K562 (cell line): ENCODE data around the gene C4orf50. TPM values are rescaled to one million over a fixed set of nuclear protein-coding genes. Genes with fewer than 3 reads are reported as not detected.

Source experiments
- ATAC-seq: fragments of 200-7000 bp; cut with Tn5 transposase; 3 replicates; pipeline ENCODE4 v1.9.1; 2020; ENCODE audit warnings: moderate library complexity
- BruUV-seq: library from RNA; stranded (reverse); fragments of 400-500 nt; replicated peaks from 2 replicates; lab custom pipeline; 2021; lab: Mats Ljungman, UMichigan
- CTCF ChIA-PET: fragments of 300-600 bp; formaldehyde crosslinking; extraction: SDS; loops from one replicate; lab custom pipeline; 2021; ENCODE audit warnings: low intra/inter-chr PET ratio; lab: Yijun Ruan, JAX
- POLR2A ChIA-PET: fragments of 300-600, 350-650 bp; sonication (Branson Sonifier 250); formaldehyde crosslinking; extraction: SDS; loops from one replicate; lab custom pipeline; 2021; ENCODE audit warnings: antibody characterized with exemption, inconsistent platforms; lab: Yijun Ruan, JAX
- DNase-seq, 4 experiments: peaks; one replicate each; pipeline versions ENCODE4 v3.0.0 to v3.0.0-alpha.2; 2011 to 2018; ENCODE audit warnings: low spot score in 3 of 4, mixed read lengths in 3 of 4; ENCODE audit errors: extremely low read depth in 1 of 4
- FAIRE-seq: peaks from 2 replicates; lab custom pipeline; 2011; peaks lifted over from hg19 to GRCh38; lab: Jason Lieb, UNC
- H2AFZ ChIP-seq: 2 replicates; pipeline ENCODE4 v1.6.0; 2011; ENCODE audit warnings: low read depth, low read length, control low read depth, inconsistent platforms
- H3K27ac ChIP-seq: fragments of 200-600 bp; 3 replicates; pipeline ENCODE4 v1.8.0; 2011; ENCODE audit warnings: low read depth, mild to moderate bottlenecking, control low read depth, inconsistent platforms, low read length, moderate library complexity, mixed read lengths; ENCODE audit errors: extremely low read depth
- H3K27me3 ChIP-seq, 2 experiments: fragments of 300-600 bp in 1 of 2; 2 replicates in 1 of 2; 3 replicates in 1 of 2; pipeline versions ENCODE4 v1.6.0 to v1.8.0; 2011; ENCODE audit warnings: inconsistent platforms in 2 of 2, low read length in 2 of 2, mild to moderate bottlenecking in 1 of 2, mixed read lengths in 1 of 2, moderate library complexity in 1 of 2; ENCODE audit not compliant: control insufficient read depth in 2 of 2, insufficient read depth in 2 of 2
- H3K36me3 ChIP-seq: fragments of 300-600 bp; 3 replicates; pipeline ENCODE4 v1.8.0; 2011; ENCODE audit warnings: mild to moderate bottlenecking, low read length, inconsistent platforms; ENCODE audit not compliant: control insufficient read depth, insufficient read depth
- H3K4me1 ChIP-seq, 2 experiments: fragments of 200-600 bp in 1 of 2; replicated peaks in 1 of 2; 2 replicates in 1 of 2; 3 replicates in 1 of 2; pipeline versions ENCODE4 v1.5.1 to v1.8.0; 2011; ENCODE audit warnings: inconsistent platforms in 2 of 2, low read length in 2 of 2, mild to moderate bottlenecking in 1 of 2, mixed read lengths in 1 of 2, moderate library complexity in 1 of 2; ENCODE audit not compliant: control insufficient read depth in 2 of 2, insufficient read depth in 2 of 2
- H3K4me2 ChIP-seq: 2 replicates; pipeline ENCODE4 v1.6.1; 2011; ENCODE audit warnings: low read length, control low read depth, inconsistent platforms, mixed read lengths; ENCODE audit not compliant: insufficient read depth
- H3K4me3 ChIP-seq: fragments of 200-600 bp; sonication (generic), shearing (Covaris generic); 2 replicates; pipeline ENCODE4 v1.5.1; 2016; ENCODE audit warnings: control low read depth, inconsistent platforms
- H3K79me2 ChIP-seq: fragments of 200-600 bp; 3 replicates; pipeline ENCODE4 v1.8.0; 2011; ENCODE audit warnings: low read length, inconsistent platforms; ENCODE audit not compliant: control insufficient read depth, insufficient read depth
- H3K9ac ChIP-seq, 2 experiments: 2 replicates each; pipeline versions ENCODE4 v1.6.0 to v1.6.1; 2011; ENCODE audit warnings: low read depth in 2 of 2, low read length in 2 of 2, control low read depth in 1 of 2, inconsistent platforms in 1 of 2, mild to moderate bottlenecking in 1 of 2, mixed read lengths in 1 of 2; ENCODE audit not compliant: insufficient read depth in 1 of 2
- H3K9me1 ChIP-seq: one replicate; pipeline ENCODE4 v1.6.0; 2011; ENCODE audit warnings: inconsistent platforms, mild to moderate bottlenecking, low read length, moderate library complexity; ENCODE audit not compliant: control insufficient read depth, insufficient read depth
- H3K9me3 ChIP-seq: replicated peaks from 2 replicates; pipeline ENCODE4 v1.5.1; 2011; ENCODE audit warnings: low read depth, low read length, inconsistent platforms; ENCODE audit not compliant: control insufficient read depth, insufficient read depth
- H4K20me1 ChIP-seq: replicated peaks from 2 replicates; pipeline ENCODE4 v1.6.1; 2011; ENCODE audit warnings: low read length, inconsistent platforms, mixed read lengths; ENCODE audit not compliant: control insufficient read depth, insufficient read depth
- HCFC1 ChIP-seq: IDR thresholded peaks from 2 replicates; pipeline ENCODE4 v1.6.1; 2012; ENCODE audit warnings: low read depth, low read length, improper control_type of control experiment
- HNRNPK ChIP-seq: fragments of 200-400 bp; formaldehyde crosslinking; IDR thresholded peaks from one replicate; pipeline ENCODE4 v1.6.1; 2018; ENCODE audit warnings: mild to moderate bottlenecking, low read depth, low read length; ENCODE audit not compliant: poor library complexity, severe bottlenecking
- NFIX ChIP-seq: fragments of 250-450 bp; sonication (Bioruptor Pico); IDR thresholded peaks from 2 replicates; pipeline ENCODE4 v1.4.0; 2020; ENCODE audit warnings: low read depth, mild to moderate bottlenecking, moderate library complexity
- RHOXF2B ChIP-seq: fragments of 250-450 bp; sonication (Bioruptor Pico); conservative IDR thresholded peaks from 2 replicates; pipeline ENCODE4 v1.5.1; 2021
- TAF1 ChIP-seq: IDR thresholded peaks from 2 replicates; pipeline ENCODE4 v1.6.1; 2011; ENCODE audit warnings: mild to moderate bottlenecking, low read length, moderate library complexity; ENCODE audit not compliant: insufficient read depth, control insufficient read depth, severe bottlenecking; ENCODE audit errors: extremely low read depth
- TAF9B ChIP-seq: fragments of 450-650 bp; IDR thresholded peaks from 2 replicates; pipeline ENCODE4 v1.6.1; 2018; ENCODE audit warnings: mild to moderate bottlenecking; ENCODE audit not compliant: partially characterized antibody
- VEZF1 ChIP-seq: fragments of 200-800 bp; sonication (Bioruptor generic); IDR thresholded peaks from 2 replicates; pipeline ENCODE4 v1.6.1; 2017; ENCODE audit warnings: missing genetic modification characterization, missing compliant biosample characterization
- ZNF212 ChIP-seq: fragments of 450-650 bp; formaldehyde crosslinking; IDR thresholded peaks from 2 replicates; pipeline ENCODE4 v1.4.0; 2020; ENCODE audit warnings: mild to moderate bottlenecking
- ZNF384 ChIP-seq: IDR thresholded peaks from 2 replicates; pipeline ENCODE4 v1.6.1; 2012; ENCODE audit warnings: low read depth, low read length, improper control_type of control experiment
- WGBS: fragments of 100-300 bp; shearing (Covaris generic); methylation state at CpG from one replicate; pipeline ENCODE4 v1.1.6; 2016; ENCODE audit warnings: low coverage, mixed read lengths; ENCODE audit not compliant: insufficient coverage; ENCODE audit errors: missing lambda C conversion rate; 5-methylcytosine and 5-hydroxymethylcytosine counted together
- in situ Hi-C: fragments of 300-500 bp; cut with MboI; formaldehyde crosslinking; loops from 4 replicates; pipeline ENCODE4 v1.15.0; 2018; ENCODE audit warnings: inconsistent platforms, mixed read lengths
- intact Hi-C: fragments of 100-400 bp; cut with micrococcal nuclease; formaldehyde crosslinking; loops from 2 replicates; pipeline ENCODE4 v1.14.2; 2022
- polyA plus RNA-seq, 8 experiments: library from polyadenylated mRNA; depleted of rRNA in 4 of 8; stranded (reverse) in 5 of 8; unstranded in 3 of 8; fragments of >200 nt; fragmentation: Nextera tagmentation in 2 of 8; fragmentation: Illumina TruSeq in 1 of 8; extraction: Ambion mirVana in 2 of 8; extraction: Trizol in 1 of 8; gene quantifications; 2 replicates each; pipeline versions ENCODE4 v1.2.1 to v1.2.3, GENCODE V29; 2011 to 2014; ENCODE audit warnings: inconsistent platforms in 1 of 8, missing spikeins in 1 of 8
- total RNA-seq, 7 experiments: library from RNA; depleted of rRNA in 6 of 7; stranded (reverse); fragments of >200 nt in 6 of 7; fragmentation: Illumina TruSeq in 2 of 7; extraction: Trizol in 2 of 7; gene quantifications; 2 replicates each; pipeline versions ENCODE4 v1.2.1 to v1.2.3, GENCODE V29; 2011 to 2021; ENCODE audit warnings: low replicate concordance in 1 of 7
- TF ChIP-seq, protein P1 (sequence below): fragments of 250-450 bp; sonication (Bioruptor Pico); IDR thresholded peaks from 2 replicates; pipeline ENCODE4 v1.8.0; 2022; ENCODE audit warnings: moderate library complexity, mild to moderate bottlenecking, inconsistent platforms
- TF ChIP-seq, protein P2 (sequence below): sonication (generic); formaldehyde crosslinking; IDR thresholded peaks from 2 replicates; pipeline ENCODE4 v1.8.1; 2023; ENCODE audit warnings: mild to moderate bottlenecking, missing genetic modification reagents
- TF ChIP-seq, protein P3 (sequence below), 2 experiments: fragments of 450-650 bp; IDR thresholded peaks; 2 replicates each; pipeline ENCODE4 v1.6.1; 2016
- TF ChIP-seq, protein P4 (sequence below): fragments of 450-650 bp; IDR thresholded peaks from 2 replicates; pipeline ENCODE4 v1.7.0; 2016; ENCODE audit warnings: borderline replicate concordance

Gene C4orf50
- total and polyA plus RNA-seq, 9 of the 15 experiments (the other 6 are each of a cell fraction or from before 2014, with no cell fraction given) = not detected

DNA sequence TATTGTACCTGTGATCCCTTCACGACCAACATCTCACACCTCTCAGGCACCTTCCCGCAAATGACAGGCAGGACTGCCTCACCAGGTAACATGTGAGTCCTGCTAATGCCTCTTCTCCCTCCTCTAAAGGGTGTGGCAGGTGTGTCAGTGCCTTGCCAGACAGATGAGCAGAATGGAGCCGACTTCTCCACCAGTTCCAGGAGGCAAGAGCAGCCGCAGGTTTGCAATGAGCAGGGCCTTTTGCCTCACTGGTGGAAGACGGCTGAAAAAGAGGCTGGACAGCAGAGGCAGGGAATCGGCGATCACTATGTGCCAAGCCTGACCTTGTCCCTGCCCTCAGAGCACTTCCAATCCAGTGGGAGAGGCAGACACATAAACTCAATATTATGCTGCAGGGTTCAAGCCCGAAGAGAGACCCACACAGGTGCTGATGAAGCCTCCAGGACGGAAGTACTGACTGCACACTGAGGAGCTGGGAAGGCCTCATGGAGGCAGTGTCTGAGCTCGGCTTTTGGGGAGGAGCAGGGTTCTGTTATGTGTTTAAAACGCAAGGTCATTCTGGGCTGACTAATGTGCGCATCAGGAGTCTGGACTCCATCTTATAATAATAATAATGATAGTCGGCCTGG lies 57.9 kb downstream of the C4orf50 start:
- CTCF ChIA-PET = no interaction called here
- 2% methylated on average over 13 of the region's 13 CpGs for WGBS
- TF ChIP-seq VEZF1 (CRISPR knock-in tag) = no peak
- no peak for TF ChIP-seq TAF1
- TF ChIP-seq, protein P1, sequence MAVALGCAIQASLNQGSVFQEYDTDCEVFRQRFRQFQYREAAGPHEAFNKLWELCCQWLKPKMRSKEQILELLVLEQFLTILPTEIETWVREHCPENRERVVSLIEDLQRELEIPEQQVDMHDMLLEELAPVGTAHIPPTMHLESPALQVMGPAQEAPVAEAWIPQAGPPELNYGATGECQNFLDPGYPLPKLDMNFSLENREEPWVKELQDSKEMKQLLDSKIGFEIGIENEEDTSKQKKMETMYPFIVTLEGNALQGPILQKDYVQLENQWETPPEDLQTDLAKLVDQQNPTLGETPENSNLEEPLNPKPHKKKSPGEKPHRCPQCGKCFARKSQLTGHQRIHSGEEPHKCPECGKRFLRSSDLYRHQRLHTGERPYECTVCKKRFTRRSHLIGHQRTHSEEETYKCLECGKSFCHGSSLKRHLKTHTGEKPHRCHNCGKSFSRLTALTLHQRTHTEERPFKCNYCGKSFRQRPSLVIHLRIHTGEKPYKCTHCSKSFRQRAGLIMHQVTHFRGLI (CRISPR knock-in tag) = no peak
- TF ChIP-seq ZNF384 = no peak
- TF ChIP-seq, protein P2, sequence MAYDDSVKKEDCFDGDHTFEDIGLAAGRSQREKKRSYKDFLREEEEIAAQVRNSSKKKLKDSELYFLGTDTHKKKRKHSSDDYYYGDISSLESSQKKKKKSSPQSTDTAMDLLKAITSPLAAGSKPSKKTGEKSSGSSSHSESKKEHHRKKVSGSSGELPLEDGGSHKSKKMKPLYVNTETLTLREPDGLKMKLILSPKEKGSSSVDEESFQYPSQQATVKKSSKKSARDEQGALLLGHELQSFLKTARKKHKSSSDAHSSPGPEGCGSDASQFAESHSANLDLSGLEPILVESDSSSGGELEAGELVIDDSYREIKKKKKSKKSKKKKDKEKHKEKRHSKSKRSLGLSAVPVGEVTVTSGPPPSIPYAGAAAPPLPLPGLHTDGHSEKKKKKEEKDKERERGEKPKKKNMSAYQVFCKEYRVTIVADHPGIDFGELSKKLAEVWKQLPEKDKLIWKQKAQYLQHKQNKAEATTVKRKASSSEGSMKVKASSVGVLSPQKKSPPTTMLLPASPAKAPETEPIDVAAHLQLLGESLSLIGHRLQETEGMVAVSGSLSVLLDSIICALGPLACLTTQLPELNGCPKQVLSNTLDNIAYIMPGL = no peak
- TF ChIP-seq ZNF212 (CRISPR knock-in tag) = no peak
- TF ChIP-seq HCFC1 = no peak
- TF ChIP-seq TAF9B = no peak
- TF ChIP-seq, protein P3, sequence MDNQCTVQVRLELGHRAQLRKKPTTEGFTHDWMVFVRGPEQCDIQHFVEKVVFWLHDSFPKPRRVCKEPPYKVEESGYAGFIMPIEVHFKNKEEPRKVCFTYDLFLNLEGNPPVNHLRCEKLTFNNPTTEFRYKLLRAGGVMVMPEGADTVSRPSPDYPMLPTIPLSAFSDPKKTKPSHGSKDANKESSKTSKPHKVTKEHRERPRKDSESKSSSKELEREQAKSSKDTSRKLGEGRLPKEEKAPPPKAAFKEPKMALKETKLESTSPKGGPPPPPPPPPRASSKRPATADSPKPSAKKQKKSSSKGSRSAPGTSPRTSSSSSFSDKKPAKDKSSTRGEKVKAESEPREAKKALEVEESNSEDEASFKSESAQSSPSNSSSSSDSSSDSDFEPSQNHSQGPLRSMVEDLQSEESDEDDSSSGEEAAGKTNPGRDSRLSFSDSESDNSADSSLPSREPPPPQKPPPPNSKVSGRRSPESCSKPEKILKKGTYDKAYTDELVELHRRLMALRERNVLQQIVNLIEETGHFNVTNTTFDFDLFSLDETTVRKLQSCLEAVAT (IDR thresholded peaks at IDR 0.05) = no peak
- no peak for TF ChIP-seq NFIX
- no peak for TF ChIP-seq HNRNPK
- TF ChIP-seq RHOXF2B (CRISPR knock-in tag) = no peak
- TF ChIP-seq, protein P4, sequence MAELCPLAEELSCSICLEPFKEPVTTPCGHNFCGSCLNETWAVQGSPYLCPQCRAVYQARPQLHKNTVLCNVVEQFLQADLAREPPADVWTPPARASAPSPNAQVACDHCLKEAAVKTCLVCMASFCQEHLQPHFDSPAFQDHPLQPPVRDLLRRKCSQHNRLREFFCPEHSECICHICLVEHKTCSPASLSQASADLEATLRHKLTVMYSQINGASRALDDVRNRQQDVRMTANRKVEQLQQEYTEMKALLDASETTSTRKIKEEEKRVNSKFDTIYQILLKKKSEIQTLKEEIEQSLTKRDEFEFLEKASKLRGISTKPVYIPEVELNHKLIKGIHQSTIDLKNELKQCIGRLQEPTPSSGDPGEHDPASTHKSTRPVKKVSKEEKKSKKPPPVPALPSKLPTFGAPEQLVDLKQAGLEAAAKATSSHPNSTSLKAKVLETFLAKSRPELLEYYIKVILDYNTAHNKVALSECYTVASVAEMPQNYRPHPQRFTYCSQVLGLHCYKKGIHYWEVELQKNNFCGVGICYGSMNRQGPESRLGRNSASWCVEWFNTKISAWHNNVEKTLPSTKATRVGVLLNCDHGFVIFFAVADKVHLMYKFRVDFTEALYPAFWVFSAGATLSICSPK = no peak

More for the DNA sequence above, 57.9 kb downstream of the C4orf50 start:
- POLR2A ChIA-PET = interaction anchor here (0.8 kb wide), 1 partner anchor 291 kb away, joined by 3 read pairs; no protein-coding TSS in a partner anchor
- Histone ChIP-seq H3K36me3 (no peaks in the 10 kb centered on the region), H3K9ac (no peak overlapping the region), H2AFZ (no peak overlapping the region), H4K20me1 (no peaks in the 10 kb centered on the region), H3K27me3 (peaks cover 0 to 49% of the 10 kb centered on the region in 2 experiments; a peak in 4 of 5 replicates), H3K4me1 (no peaks in the 10 kb centered on the region; a peak in 1 of 5 replicates), H3K9me3 (no peaks in the 10 kb centered on the region), H3K4me2 (no peak overlapping the region), H3K9me1 (no peaks in the 10 kb centered on the region), H3K4me3 (no peak overlapping the region), H3K27ac (no peak overlapping the region), H3K79me2 (no peaks in the 10 kb centered on the region)
- intact Hi-C loops (no loop called here), in situ Hi-C loops (no loop called here)
- DNase-seq = no peak
- no peak for ATAC-seq
- no peak for FAIRE-seq
- BruUV-seq = no TSS peak
